Measurements from ENCODE around the gene SNTA1. TPM values are rescaled to one million over a fixed set of nuclear protein-coding genes. Genes with fewer than 3 reads are reported as not detected.
A peak's percentile ranks its signal among the peaks of the same experiment; 100 is the strongest.

The SNTA1 gene
- total RNA-seq, 1 donor from 2014 or later = 28.9 TPM

DNA sequence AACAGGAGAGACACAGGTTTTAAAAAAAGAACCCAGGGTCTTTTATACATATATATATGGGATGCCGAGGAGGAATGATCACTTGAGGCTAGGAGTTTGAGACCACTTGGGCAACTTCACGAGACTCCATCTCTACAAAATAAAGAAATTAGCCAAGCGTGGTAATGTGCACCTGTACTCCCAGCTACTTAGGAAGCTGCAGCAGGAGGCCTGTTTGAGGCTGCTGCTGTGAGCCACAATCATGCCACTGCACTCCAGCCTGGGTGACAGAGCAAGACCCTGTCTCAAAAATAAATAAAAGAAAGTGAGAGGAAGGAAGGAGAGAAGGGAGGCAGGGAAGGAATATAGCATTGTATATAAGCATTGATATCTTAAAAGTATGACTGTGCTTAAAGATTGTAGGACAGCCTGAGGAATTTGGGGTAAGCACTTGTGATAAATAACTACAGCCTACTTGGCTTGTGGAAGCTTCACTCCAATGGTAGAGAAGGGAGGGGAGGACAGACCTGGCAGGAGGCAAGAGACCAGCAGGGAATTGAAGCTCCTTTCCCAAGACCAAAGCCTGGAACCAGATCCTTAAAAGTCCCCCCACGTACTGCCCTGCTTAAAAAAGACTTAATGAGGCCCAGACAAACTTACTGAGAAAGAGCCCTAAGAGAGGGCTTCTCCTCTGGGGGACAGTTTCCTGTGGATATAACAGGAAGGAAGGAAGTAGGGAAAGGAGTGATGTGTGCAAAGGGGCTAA is 2.5 kb upstream of the SNTA1 start:
- no peaks in the 10 kb centered on the region for H3K36me3 Mint-ChIP-seq (ENCODE audit: unreplicated experiment)
- H3K27ac Mint-ChIP-seq (ENCODE audit: unreplicated experiment) = no peak overlapping the region
- no peak for TF ChIP-seq CTCF (IDR thresholded peaks at IDR 0.05)
- no peaks in the 10 kb centered on the region for H3K9me3 Mint-ChIP-seq (ENCODE audit: unreplicated experiment)
- peaks cover 20% of the 10 kb centered on the region for H3K4me1 Mint-ChIP-seq (ENCODE audit: unreplicated experiment)
- no peak for DNase-seq (ENCODE audit: extremely low spot score, unreplicated experiment)
- H3K27me3 Mint-ChIP-seq (ENCODE audit: unreplicated experiment) = no peaks in the 10 kb centered on the region
- no peak overlapping the region for H3K4me3 Mint-ChIP-seq (ENCODE audit: unreplicated experiment)

- no peaks in the 10 kb centered on the region for H3K9me3 Mint-ChIP-seq (ENCODE audit: unreplicated experiment)
- no peaks in the 10 kb centered on the region for H3K36me3 Mint-ChIP-seq (ENCODE audit: unreplicated experiment)
- no peaks in the 10 kb centered on the region for H3K27me3 Mint-ChIP-seq (ENCODE audit: unreplicated experiment)
- H3K4me1 Mint-ChIP-seq (ENCODE audit: unreplicated experiment) = peaks cover 20% of the 10 kb centered on the region
- peak; percentile 28 for TF ChIP-seq CTCF (IDR thresholded peaks at IDR 0.05)
- no peak overlapping the region for H3K27ac Mint-ChIP-seq (ENCODE audit: unreplicated experiment)
- peak overlapping the region; percentile 87 for H3K4me3 Mint-ChIP-seq (ENCODE audit: unreplicated experiment)
- no peak for DNase-seq (ENCODE audit: extremely low spot score, unreplicated experiment)
Measured at GRCh38 chr20:33444797-33445560, 1.4 kb upstream of the SNTA1 start.

DNA sequence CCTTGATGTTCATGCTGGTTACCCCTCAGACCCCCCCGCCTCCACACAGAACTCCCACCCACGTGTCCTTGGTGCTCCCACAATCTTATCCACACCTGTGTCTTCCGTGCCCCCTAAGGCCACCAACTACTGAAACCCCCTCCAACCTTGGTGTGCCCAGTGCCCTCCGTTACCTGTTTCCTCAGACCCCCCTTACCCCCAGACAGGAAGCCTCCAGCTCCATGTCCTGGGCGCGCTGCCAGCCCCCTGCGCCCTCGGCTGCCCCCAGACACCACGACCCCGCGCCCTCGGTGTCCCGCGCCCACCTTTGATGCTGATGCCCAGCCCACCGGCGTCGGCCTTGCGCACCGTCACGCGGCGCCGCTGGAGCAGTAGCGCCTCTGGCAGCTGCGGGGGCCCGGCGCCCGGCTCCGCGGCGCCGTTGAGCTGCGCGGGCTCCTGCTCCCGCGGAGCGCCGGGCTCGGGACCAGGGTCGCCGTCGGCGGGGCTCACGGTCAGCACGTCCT is 504 bp downstream of the SNTA1 start:
- no peak overlapping the region for H3K27ac Mint-ChIP-seq (ENCODE audit: unreplicated experiment)
- H3K4me1 Mint-ChIP-seq (ENCODE audit: unreplicated experiment) = peaks cover 28% of the 10 kb centered on the region
- H3K4me3 Mint-ChIP-seq (ENCODE audit: unreplicated experiment) = peak overlapping the region; percentile 73
- DNase-seq (ENCODE audit: extremely low spot score, unreplicated experiment) = peak; percentile 85
- no peaks in the 10 kb centered on the region for H3K36me3 Mint-ChIP-seq (ENCODE audit: unreplicated experiment)
- H3K9me3 Mint-ChIP-seq (ENCODE audit: unreplicated experiment) = no peaks in the 10 kb centered on the region
- no peak for TF ChIP-seq CTCF (IDR thresholded peaks at IDR 0.05)
- H3K27me3 Mint-ChIP-seq (ENCODE audit: unreplicated experiment) = no peaks in the 10 kb centered on the region

DNA sequence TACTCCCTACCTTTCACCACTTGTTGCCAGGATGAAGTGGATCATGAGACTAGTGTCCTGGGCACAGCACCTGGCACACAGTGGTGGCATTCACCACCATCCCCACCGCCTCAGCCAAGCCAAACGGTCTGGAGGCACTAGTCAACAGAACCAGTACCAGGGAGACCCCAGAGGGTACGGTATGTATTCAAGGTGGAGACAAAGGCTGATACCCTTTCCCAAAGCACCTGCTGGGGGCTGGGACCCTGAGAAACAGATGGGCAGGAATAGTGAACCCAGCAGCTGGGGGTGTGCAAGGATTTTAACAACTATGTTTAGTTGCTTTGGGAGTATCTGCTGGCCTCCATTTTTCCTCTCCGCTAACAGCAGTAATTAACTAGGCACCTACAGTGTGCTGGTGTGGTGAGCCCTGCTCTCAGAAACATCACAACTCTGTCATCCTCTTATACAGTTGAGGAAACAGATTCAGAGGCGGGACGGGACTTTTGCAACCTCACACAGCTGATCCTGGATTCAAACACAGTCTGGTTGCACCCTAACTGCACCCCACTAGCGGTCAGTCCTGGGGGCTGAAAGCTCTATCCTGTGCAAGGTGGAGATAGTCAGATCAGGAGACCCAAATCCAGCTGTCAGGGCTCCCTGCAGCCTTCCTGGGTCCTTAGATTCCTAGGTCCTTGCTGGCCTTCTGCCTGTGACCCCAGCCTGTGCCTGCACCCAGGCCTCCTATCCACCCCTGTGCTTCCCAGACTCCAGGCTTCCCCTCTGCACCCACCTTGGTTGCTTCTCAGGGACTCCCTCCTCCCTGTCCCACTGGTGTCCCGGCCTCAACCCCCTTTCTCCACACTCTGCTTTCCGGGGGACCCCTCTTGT is 1.2 kb downstream of the SNTA1 start:
- no peak for TF ChIP-seq CTCF (IDR thresholded peaks at IDR 0.05)
- peak overlapping the region; percentile 73 for H3K4me3 Mint-ChIP-seq (ENCODE audit: unreplicated experiment)
- no peak for DNase-seq (ENCODE audit: extremely low spot score, unreplicated experiment)
- H3K9me3 Mint-ChIP-seq (ENCODE audit: unreplicated experiment) = no peaks in the 10 kb centered on the region
- H3K36me3 Mint-ChIP-seq (ENCODE audit: unreplicated experiment) = no peaks in the 10 kb centered on the region
- H3K4me1 Mint-ChIP-seq (ENCODE audit: unreplicated experiment) = peaks cover 35% of the 10 kb centered on the region
- H3K27ac Mint-ChIP-seq (ENCODE audit: unreplicated experiment) = no peak overlapping the region
- H3K27me3 Mint-ChIP-seq (ENCODE audit: unreplicated experiment) = no peaks in the 10 kb centered on the region
